LNCaP clone FGC (cell line): ENCODE data around the gene ELFN2.

ENCODE experiments used
- DNase-seq: peaks from one replicate; pipeline ENCODE4 v3.0.0-alpha.2; 2011; ENCODE audit warnings: low read depth
- H3K4me3 ChIP-seq: 2 replicates; pipeline ENCODE4 v1.5.1; 2011; ENCODE audit warnings: mild to moderate bottlenecking, low read depth, low read length, control low read depth
- CTCF ChIP-seq: IDR thresholded peaks from 2 replicates; pipeline ENCODE4 v1.5.1; 2012; ENCODE audit warnings: mild to moderate bottlenecking; ENCODE audit not compliant: control insufficient read depth, insufficient read depth; ENCODE audit errors: extremely low read depth

The ELFN2 gene

GRCh38 chr22:37462436-37462835 lies 35.2 kb upstream of the ELFN2 start:
- no peak overlapping the region for H3K4me3 ChIP-seq
- no peak for TF ChIP-seq CTCF
- DNase-seq: no peak

GRCh38 chr22:37461961-37462360 lies 34.7 kb upstream of the ELFN2 start:
- no peak for DNase-seq
- TF ChIP-seq CTCF: no peak
- no peak overlapping the region for H3K4me3 ChIP-seq

- DNase-seq: no peak
- TF ChIP-seq CTCF: no peak
- no peak overlapping the region for H3K4me3 ChIP-seq
These were observed 33.4 kb upstream of the ELFN2 start for GRCh38 chr22:37460684-37461083.

GRCh38 chr22:37459206-37459605 lies 31.9 kb upstream of the ELFN2 start:
- no peak for DNase-seq
- no peak for TF ChIP-seq CTCF
- H3K4me3 ChIP-seq: no peak overlapping the region

GRCh38 chr22:37457093-37457893 lies 30.0 kb upstream of the ELFN2 start:
- H3K4me3 ChIP-seq: no peak overlapping the region
- peak; percentile 95 for TF ChIP-seq CTCF
- DNase-seq: no peak

GRCh38 chr22:37456346-37456745 lies 29.1 kb upstream of the ELFN2 start:
- H3K4me3 ChIP-seq: no peak overlapping the region
- TF ChIP-seq CTCF: no peak
- DNase-seq: no peak

- DNase-seq: no peak
- no peak overlapping the region for H3K4me3 ChIP-seq
- no peak for TF ChIP-seq CTCF
These were observed 28.6 kb upstream of the ELFN2 start for GRCh38 chr22:37455896-37456295.
